Psoas muscle (tissue), 8 donors: Measurements from ENCODE around the gene EEF1G. TPM values are rescaled to one million over a fixed set of nuclear protein-coding genes. Genes with fewer than 3 reads are reported as not detected.
"Not testable (repeated sequence)": the region's sequence is repeated elsewhere in the genome, so short reads cannot be mapped to it uniquely, and the experiment has no call there.

ENCODE experiments used
- ATAC-seq, 4 donors: fragments of 200-7000 bp; cut with Tn5 transposase; one replicate each; pipeline ENCODE4 v1.9.1; 2020; ENCODE audit warnings: moderate library complexity in 3 of 4, mild to moderate bottlenecking in 2 of 4
- DNase-seq, 2 donors: peaks; one replicate each; pipeline ENCODE4 v3.0.0-alpha.2; 2020
- H3K27ac ChIP-seq: fragments of 200-600 bp; one replicate; pipeline ENCODE4 v1.8.0; 2022
- H3K27me3 ChIP-seq, 3 donors: fragments of 200-600 bp in 1 of 3; one replicate each; pipeline versions ENCODE4 v1.6.1 to v1.8.0; 2013 to 2022; ENCODE audit warnings: low read length in 2 of 3, mild to moderate bottlenecking in 2 of 3, moderate library complexity in 1 of 3; ENCODE audit not compliant: insufficient read depth in 3 of 3
- H3K36me3 ChIP-seq, 2 donors: fragments of 200-600 bp in 1 of 2; one replicate each; pipeline versions ENCODE4 v1.6.1 to v1.8.0; 2013 to 2022; ENCODE audit warnings: low read depth in 1 of 2, mild to moderate bottlenecking in 1 of 2, moderate library complexity in 1 of 2; ENCODE audit not compliant: insufficient read depth in 1 of 2
- H3K4me1 ChIP-seq: fragments of 200-600 bp; one replicate; pipeline ENCODE4 v1.8.0; 2022
- H3K4me3 ChIP-seq: fragments of 200-600 bp; one replicate; pipeline ENCODE4 v1.8.0; 2022; ENCODE audit warnings: mild to moderate bottlenecking
- H3K9me3 ChIP-seq: fragments of 200-600 bp; one replicate; pipeline ENCODE4 v1.8.0; 2022
- CTCF ChIP-seq: fragments of 200-600 bp; IDR thresholded peaks from one replicate; pipeline ENCODE4 v1.8.0; 2022; ENCODE audit warnings: antibody characterized with exemption
- WGBS, 3 donors: extraction: QIAGEN DNeasy Blood & Tissue Kit; methylation state at CpG; one replicate each; pipeline versions ENCODE4 v1.1.6 to v1.1.7; 2013; 5-methylcytosine and 5-hydroxymethylcytosine counted together
- intact Hi-C, 2 donors: fragments of 100-400 bp; cut with DNase I; formaldehyde crosslinking; loops; one replicate each; pipeline versions ENCODE4 v1.11.0 to v1.14.2; 2022
- polyA plus RNA-seq, 3 donors: library from polyadenylated mRNA; stranded (reverse); fragments of 200-250 nt; gene quantifications; one replicate each; pipeline ENCODE4 v1.2.3, GENCODE V29; 2013
- total RNA-seq, 4 donors: library from RNA; stranded (reverse); fragmentation: NEBNext Ultra II Directional in 2 of 4; extraction: Animal tissue kit (Norgen Biotek cat#: 25700) in 2 of 4; gene quantifications; one replicate each; pipeline versions ENCODE4 v1.2.1 to v1.2.4, GENCODE V29; 2021 to 2023
- donor health status: healthy with polysubstance abuse.
- donor health status: DM: no; HTN: no; CAD: no; lungs with moderate emphysema.
- donor health status: Bipolar disorder and iron deficiency.
- donor health status: healthy.
- donor health status: DM: yes; HTN: yes; CAD: no.
- donor health status: DM: no; HTN: no; CAD: no.
- donor health status: DM: no; HTN: no; CAD: no.
- donor health status: DM: yes; HTN: yes; CAD: no.

The EEF1G gene
- total and polyA plus RNA-seq, 7 donors = 1,137 to 2,356 (median 1,690) TPM

- Histone ChIP-seq H3K36me3 (peaks cover 17 to 82% of the 10 kb centered on the region in 2 donors), H3K27ac (peak overlapping the region; percentile 75), H3K4me3 (peak overlapping the region; percentile 23), H3K27me3 (no peaks in the 10 kb centered on the region), H3K9me3 (no peaks in the 10 kb centered on the region), H3K4me1 (peaks cover 47% of the 10 kb centered on the region)
- intact Hi-C loops = loop anchor here in 1 of 2 donors (10.0 kb wide), 1 partner anchor 285 kb away; no protein-coding TSS in a partner anchor
- TF ChIP-seq CTCF = no peak
- ATAC-seq (peak in 3 of 4 donors; percentile 21 to 53 (median 24)), DNase-seq (peak in 1 of 2 donors; percentile 70)
- 56 to 80% (median 67%) methylated on average over 1 of the region's 1 CpG for WGBS, 3 donors
Observed at GRCh38 chr11:62569611-62570010, 4.1 kb downstream of the EEF1G start.

GRCh38 chr11:62567018-62567633 lies 6.6 kb downstream of the EEF1G start:
- Histone ChIP-seq H3K27me3 (no peaks in the 10 kb centered on the region), H3K4me1 (peaks cover 38% of the 10 kb centered on the region), H3K9me3 (no peaks in the 10 kb centered on the region), H3K36me3 (peaks cover 19 to 100% of the 10 kb centered on the region in 2 donors), H3K27ac (no peak overlapping the region), H3K4me3 (no peak overlapping the region)
- ATAC-seq = no peak
- DNase-seq = peak in 1 of 2 donors; percentile 9
- 76 to 88% (median 79%) methylated on average over 8 of the region's 8 CpGs for WGBS, 3 donors
- TF ChIP-seq CTCF = no peak
- intact Hi-C loops = no loop called here

- no peak for TF ChIP-seq CTCF
- WGBS, 3 donors = 94 to 97% (median 94%) methylated on average over 8 of the region's 8 CpGs
- Histone ChIP-seq H3K27me3 (no peaks in the 10 kb centered on the region), H3K4me3 (no peak overlapping the region), H3K36me3 (peaks cover 20 to 100% of the 10 kb centered on the region in 2 donors), H3K27ac (no peak overlapping the region), H3K4me1 (peaks cover 37% of the 10 kb centered on the region), H3K9me3 (no peaks in the 10 kb centered on the region)
- DNase-seq = no peak
- ATAC-seq = no peak
- intact Hi-C loops = no loop called here
Observed at GRCh38 chr11:62566247-62566646, 7.4 kb downstream of the EEF1G start.

GRCh38 chr11:62565100-62565802 lies 8.4 kb downstream of the EEF1G start:
- peaks cover 18 to 95% of the 10 kb centered on the region in 2 donors for H3K36me3 ChIP-seq
- intact Hi-C loops = no loop called here
- WGBS, 3 donors = 56 to 71% (median 57%) methylated on average over 5 of the region's 5 CpGs
- no peaks in the 10 kb centered on the region for H3K9me3 ChIP-seq
- DNase-seq (no peak), ATAC-seq (no peak)
- H3K4me3 ChIP-seq = no peak overlapping the region
- TF ChIP-seq CTCF = no peak
- H3K4me1 ChIP-seq = peaks cover 36% of the 10 kb centered on the region
- H3K27me3 ChIP-seq = no peaks in the 10 kb centered on the region
- H3K27ac ChIP-seq = peak overlapping the region; percentile 41

GRCh38 chr11:62561677-62562230 lies 11.9 kb downstream of the EEF1G start:
- not testable (repeated sequence) for DNase-seq, H3K4me3 ChIP-seq, H3K9me3 ChIP-seq, H3K27me3 ChIP-seq, ATAC-seq
- peaks cover 15 to 88% of the 10 kb centered on the region in 2 donors for H3K36me3 ChIP-seq
- 39 to 65% (median 47%) methylated on average over 3 of the region's 3 CpGs for WGBS, 3 donors
- peaks cover 31% of the 10 kb centered on the region for H3K4me1 ChIP-seq
- intact Hi-C loops = loop anchor here in 1 of 2 donors (2.0 kb wide), 1 partner anchor 17 kb away; no protein-coding TSS in a partner anchor
- peak overlapping the region; percentile 99 for H3K27ac ChIP-seq
